GM21786 (cell line): ENCODE measurements around the gene JPH2.

Source experiments
- ATAC-seq: cut with Tn5 transposase; IDR thresholded peaks from one replicate; pipeline ENCODE4 v1.9.1; 2021; ENCODE audit not compliant: unreplicated experiment

Gene JPH2

DNA sequence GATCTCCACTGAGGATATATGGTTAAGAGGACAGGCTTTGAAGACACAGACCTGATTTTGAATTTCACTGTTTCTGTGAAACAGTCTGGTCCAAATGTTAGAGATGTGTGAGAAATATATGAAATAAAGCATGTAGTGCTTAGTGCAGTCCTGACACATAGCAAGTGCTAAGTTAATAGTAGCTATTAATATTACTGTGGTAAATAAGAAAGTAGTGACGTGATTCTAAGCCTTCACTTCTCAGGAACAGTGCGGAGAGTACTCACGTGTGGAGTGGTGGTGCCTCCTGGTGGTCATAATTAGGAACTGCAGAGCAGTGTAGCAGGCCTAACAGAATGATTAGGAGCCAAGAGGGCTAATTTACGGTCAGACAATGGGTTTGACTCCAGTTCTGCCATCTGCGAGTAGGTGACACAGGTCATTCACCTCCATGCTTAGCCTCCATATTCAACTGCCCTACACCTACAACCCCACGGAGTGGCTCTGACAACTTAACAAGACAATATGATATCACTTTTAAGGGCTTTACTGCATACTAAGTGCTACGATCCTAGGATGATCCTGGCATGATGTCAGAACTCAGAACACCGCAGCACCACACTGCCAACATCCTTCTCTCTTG lies 106.2 kb downstream of the JPH2 start:
- peak; percentile 55 for ATAC-seq

GRCh38 chr20:44080064-44080463 lies 106.9 kb downstream of the JPH2 start:
- ATAC-seq: no peak

DNA sequence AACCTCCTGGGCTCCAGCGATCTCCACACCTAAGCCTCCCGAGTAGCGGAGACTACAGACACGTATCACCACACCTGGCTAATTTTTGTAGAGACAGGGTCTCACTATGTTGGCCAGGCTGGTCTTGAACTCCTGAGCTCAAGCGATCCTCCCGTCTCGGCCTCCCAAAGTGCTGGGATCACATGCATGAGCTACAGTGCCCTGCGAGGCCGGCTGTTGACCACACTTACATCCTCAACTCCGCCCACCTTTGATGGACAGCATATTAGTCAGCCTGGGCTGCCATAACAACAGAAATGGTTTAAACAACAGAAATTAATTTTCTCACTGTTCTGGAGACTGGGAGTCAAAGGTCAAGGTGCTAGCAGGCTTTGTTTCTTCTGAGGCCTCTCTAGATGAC lies 107.7 kb downstream of the JPH2 start:
- ATAC-seq: no peak

DNA sequence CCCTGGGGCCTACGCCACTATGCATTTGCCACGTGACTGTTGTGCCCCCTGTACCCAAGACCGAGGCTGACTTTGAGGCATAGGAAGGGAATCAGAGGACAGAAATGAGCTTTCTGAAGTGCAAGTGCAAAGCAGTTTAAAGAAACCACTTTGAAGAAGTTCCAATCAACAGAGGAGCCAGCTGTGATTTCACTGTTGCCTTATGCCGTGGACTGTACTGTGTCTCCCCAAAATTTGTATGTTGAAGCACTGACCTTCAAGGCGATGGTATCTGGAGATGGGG lies 111.1 kb downstream of the JPH2 start:
- no peak for ATAC-seq

- ATAC-seq: no peak
Observed at GRCh38 chr20:44075191-44075949, 111.6 kb downstream of the JPH2 start.

DNA sequence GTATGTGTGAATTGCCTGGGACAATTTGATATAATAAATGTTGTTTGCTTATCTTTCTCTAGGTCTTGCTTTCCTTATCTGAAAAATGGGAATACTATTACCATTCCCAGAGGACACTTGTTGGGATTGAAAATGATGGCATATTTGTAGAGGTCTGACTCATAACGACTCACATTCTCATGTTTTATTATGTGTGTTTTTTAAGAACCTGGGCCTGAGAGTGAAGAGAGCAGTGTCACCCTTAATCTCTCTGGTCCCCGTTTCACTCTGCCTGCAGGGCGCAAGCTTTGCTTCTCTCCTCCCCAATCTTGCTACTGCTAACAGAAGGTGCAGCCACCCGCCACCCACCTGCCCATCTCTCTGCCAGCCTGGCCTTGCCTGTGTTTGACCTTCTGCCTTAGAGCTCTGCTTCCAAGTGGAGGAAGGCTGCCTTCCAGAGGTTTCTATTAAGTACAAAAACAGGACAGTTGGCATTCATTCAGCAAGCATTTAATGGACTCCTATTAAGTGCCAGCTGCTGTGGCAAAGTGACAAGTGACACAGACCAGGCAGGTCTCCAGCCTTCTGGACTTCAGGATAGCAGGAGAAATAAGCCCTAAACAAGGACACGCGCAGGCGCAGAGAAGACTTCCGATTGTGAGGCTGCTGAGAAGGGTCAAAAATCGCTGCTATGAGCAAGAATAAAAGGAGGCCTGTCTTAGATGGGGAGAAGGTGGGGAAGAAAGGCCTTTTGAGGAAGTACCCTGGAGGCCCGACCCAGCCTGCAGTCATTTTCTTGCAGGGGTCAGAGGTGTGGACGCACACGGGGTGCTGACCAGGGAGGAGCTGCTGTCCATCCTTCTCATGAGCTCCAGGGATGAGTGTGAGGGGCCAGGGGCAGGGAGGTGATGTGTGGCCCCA lies 112.5 kb downstream of the JPH2 start:
- ATAC-seq: no peak

DNA sequence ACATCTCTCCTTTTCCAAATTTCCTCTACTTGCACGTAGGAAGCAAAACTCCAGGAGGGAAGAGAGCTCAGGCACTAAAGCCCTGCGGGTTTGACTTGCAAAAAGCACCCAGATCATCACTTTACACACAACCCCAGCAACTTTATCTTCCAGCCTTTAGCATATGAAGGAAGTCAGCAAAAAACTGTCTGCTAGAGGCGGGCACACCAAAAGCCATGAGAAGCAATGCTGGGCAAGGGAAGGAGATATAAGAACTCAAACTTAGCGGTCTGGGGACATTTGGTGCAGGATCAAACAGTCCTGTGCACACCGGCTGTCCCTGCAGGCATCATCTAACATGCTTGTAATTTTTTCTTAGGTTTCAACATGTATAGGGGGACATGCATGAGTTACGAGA lies 113.3 kb downstream of the JPH2 start:
- no peak for ATAC-seq

DNA sequence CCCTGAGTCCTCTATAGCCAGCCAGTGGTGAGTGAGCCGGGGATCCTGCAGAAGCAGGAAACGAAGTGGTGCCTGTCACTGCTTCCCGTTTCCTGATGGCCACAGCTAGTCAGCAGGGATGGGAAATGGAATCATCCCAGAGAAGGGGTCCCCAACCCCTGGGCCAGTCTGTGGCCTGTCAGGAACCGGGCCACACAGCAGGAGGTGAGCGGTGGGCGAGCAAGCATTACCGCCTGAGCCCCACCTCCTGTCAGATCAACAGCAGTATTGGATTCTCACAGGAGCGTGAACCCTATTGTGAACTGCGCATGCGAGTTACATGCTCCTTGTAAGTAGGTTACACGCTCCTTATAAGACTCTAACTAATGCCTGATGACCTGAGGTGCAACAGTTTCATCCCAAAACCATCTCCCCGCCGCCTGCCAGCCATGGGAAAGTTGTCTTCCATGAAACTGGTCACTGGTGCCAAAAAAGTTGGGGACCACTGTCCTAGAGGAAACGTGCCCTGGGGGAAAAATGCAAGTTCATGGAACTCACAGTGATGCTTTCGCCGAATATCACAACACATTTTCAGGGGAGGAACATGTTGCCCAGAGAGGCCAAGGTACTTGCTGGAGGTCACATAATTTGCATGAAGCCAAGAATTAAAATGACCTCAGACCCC lies 113.8 kb downstream of the JPH2 start:
- ATAC-seq: no peak

DNA sequence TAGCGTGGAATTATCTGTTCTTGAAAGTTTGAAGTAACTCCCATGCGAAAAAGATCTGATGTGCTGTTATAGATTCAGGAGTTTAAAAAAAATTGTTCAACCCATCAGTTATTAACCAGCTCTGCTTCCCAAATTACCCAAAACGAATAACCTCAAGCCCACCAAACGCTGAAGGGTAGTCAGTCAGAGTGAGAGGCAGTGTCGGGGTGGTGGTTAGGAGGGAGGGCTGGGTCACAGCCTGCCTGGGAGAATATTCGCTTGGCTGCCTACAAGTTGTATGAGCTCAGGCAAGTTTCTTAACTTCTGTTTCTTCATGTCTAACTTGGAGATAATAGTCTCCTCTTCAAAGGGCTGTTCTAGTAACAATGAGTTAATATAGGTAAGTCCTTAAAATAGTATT lies 114.6 kb downstream of the JPH2 start:
- no peak for ATAC-seq

DNA sequence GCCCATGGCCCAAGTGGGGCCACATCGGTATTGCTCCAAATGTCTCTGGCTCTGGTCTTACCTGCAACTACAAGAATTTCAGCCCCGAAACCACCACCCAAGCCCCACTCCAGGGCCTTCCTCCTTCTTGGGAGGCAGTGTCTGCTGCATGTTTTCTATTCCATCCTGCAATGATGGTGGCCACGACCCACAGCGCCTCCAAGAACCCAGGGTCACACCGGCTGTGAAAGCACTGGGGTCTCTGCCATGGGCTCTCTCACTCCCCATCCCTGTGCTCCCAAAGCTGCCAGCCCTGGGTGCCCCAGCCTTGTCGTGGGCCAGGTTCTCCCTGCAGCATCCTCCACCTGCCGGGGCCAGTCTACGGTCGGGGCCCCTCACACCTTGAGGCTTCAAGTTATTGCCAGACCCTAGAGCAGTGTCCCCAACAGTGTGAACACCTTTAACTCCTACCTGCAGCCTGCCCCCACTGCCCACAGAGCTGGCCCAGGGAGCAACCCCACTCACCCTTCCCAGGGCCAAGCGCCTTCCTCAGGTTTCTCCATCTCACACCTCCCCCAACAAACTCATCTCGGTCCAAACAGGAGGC lies 115.4 kb downstream of the JPH2 start:
- ATAC-seq: no peak

GRCh38 chr20:44071057-44071456 lies 115.9 kb downstream of the JPH2 start:
- ATAC-seq: no peak

GRCh38 chr20:44070139-44070900 lies 116.7 kb downstream of the JPH2 start:
- no peak for ATAC-seq

GRCh38 chr20:44069203-44070011 lies 117.6 kb downstream of the JPH2 start:
- ATAC-seq: peak; percentile 42

GRCh38 chr20:44068316-44069201 lies 118.4 kb downstream of the JPH2 start:
- ATAC-seq: peak; percentile 11

- no peak for ATAC-seq
Observed at GRCh38 chr20:44067650-44068081, 119.3 kb downstream of the JPH2 start.

- ATAC-seq: no peak
Observed at GRCh38 chr20:44066645-44067606, 120.1 kb downstream of the JPH2 start.
